OCI-LY7 (cell line): ENCODE measurements around the gene FCGBP. TPM values are rescaled to one million over a fixed set of nuclear protein-coding genes. Genes with fewer than 3 reads are reported as not detected.

Experiments
- BruUV-seq: library from RNA; stranded (reverse); fragments of 400-500 nt; replicated peaks from 2 replicates; lab custom pipeline; 2021; lab: Mats Ljungman, UMichigan
- CTCF ChIA-PET: fragments of 300-600 bp; sonication (Branson Sonifier 250); formaldehyde crosslinking; loops from one replicate; lab custom pipeline; 2022; ENCODE audit warnings: antibody characterized with exemption; ENCODE audit not compliant: unreplicated experiment; lab: Charles Lee
- POLR2A ChIA-PET: fragments of 300-600 bp; sonication (Branson Sonifier 250); formaldehyde crosslinking; loops from one replicate; lab custom pipeline; 2022; ENCODE audit warnings: antibody characterized with exemption; lab: Charles Lee
- DNase-seq: peaks from one replicate; pipeline ENCODE4 v3.0.0-alpha.2; 2015; ENCODE audit warnings: low spot score
- H2AFZ ChIP-seq: fragments of 200-600 bp; sonication (generic), shearing (Covaris generic); 2 replicates; pipeline ENCODE4 v1.6.1; 2014; ENCODE audit warnings: mild to moderate bottlenecking, antibody characterized with exemption, low read length, moderate library complexity
- H3K27ac ChIP-seq: fragments of 200-600 bp; sonication (generic); 2 replicates; pipeline ENCODE4 v1.5.1; 2014; ENCODE audit warnings: mixed run types, low read depth, mild to moderate bottlenecking, moderate library complexity, low read length, inconsistent platforms; ENCODE audit not compliant: poor library complexity, severe bottlenecking
- H3K36me3 ChIP-seq: fragments of 200-600 bp; sonication (generic); 2 replicates; pipeline ENCODE4 v1.6.1; 2014; ENCODE audit warnings: mild to moderate bottlenecking, antibody characterized with exemption, low read length, moderate library complexity, mixed read lengths; ENCODE audit not compliant: insufficient read depth
- H3K4me1 ChIP-seq: fragments of 200-600 bp; sonication (generic); 2 replicates; pipeline ENCODE4 v1.5.1; 2014; ENCODE audit warnings: mild to moderate bottlenecking, low read length; ENCODE audit not compliant: insufficient read depth, poor library complexity, severe bottlenecking
- H3K4me2 ChIP-seq: fragments of 200-600 bp; sonication (generic); 2 replicates; pipeline ENCODE4 v1.6.1; 2014; ENCODE audit warnings: mild to moderate bottlenecking, low read length
- H3K4me3 ChIP-seq: fragments of 200-600 bp; sonication (generic); 2 replicates; pipeline ENCODE4 v1.5.1; 2014; ENCODE audit warnings: mild to moderate bottlenecking, low read depth, low read length; ENCODE audit not compliant: poor library complexity, severe bottlenecking
- H3K79me2 ChIP-seq: fragments of 200-600 bp; sonication (generic); 2 replicates; pipeline ENCODE4 v1.6.1; 2016; ENCODE audit warnings: low read depth, mild to moderate bottlenecking, low read length, moderate library complexity, mixed read lengths; ENCODE audit not compliant: insufficient read depth
- H3K9me2 ChIP-seq: fragments of 200-600 bp; sonication (generic); 2 replicates; pipeline ENCODE4 v1.6.1; 2016; ENCODE audit warnings: mild to moderate bottlenecking, low read length, mixed read lengths; ENCODE audit not compliant: insufficient read depth
- H3K9me3 ChIP-seq: fragments of 200-600 bp; sonication (generic); 2 replicates; pipeline ENCODE4 v1.6.1; 2014; ENCODE audit warnings: mild to moderate bottlenecking, mixed run types, low read length, mixed read lengths
- H4K20me1 ChIP-seq: fragments of 200-600 bp; sonication (generic); 2 replicates; pipeline ENCODE4 v1.6.1; 2014; ENCODE audit warnings: mild to moderate bottlenecking, antibody characterized with exemption, low read length, moderate library complexity, mixed read lengths; ENCODE audit not compliant: insufficient read depth
- EZH2phosphoT487 ChIP-seq: fragments of 200-600 bp; sonication (generic); IDR thresholded peaks from 2 replicates; pipeline ENCODE4 v1.6.1; 2018; ENCODE audit warnings: low read depth, borderline replicate concordance, mild to moderate bottlenecking, mixed run types, antibody characterized with exemption, low read length, moderate library complexity, mixed read lengths
- intact Hi-C: fragments of 100-400 bp; cut with micrococcal nuclease; formaldehyde crosslinking; loops from one replicate; pipeline ENCODE4 v1.10.0; 2022; ENCODE audit not compliant: unreplicated experiment
- total RNA-seq, 2 experiments: library from RNA; depleted of rRNA in 1 of 2; stranded (reverse); fragments of >200 nt in 1 of 2; shearing (Covaris generic) in 1 of 2; gene quantifications; 2 replicates each; pipeline ENCODE4 v1.2.3, GENCODE V29; 2014 to 2022
- TF ChIP-seq, protein P1 (sequence below): fragments of 200-600 bp; sonication (generic); conservative IDR thresholded peaks from 2 replicates; pipeline ENCODE4 v1.5.1; 2014; ENCODE audit warnings: mild to moderate bottlenecking, antibody characterized with exemption, low read length, moderate library complexity, mixed read lengths

The FCGBP gene
- total RNA-seq, 2 experiments from 2014 or later, result 0.41 to 1.7 TPM

GRCh38 chr19:39982883-39983282 is 48.4 kb upstream of the FCGBP start:
- no peak for TF ChIP-seq EZH2phosphoT487
- TF ChIP-seq, protein P1, sequence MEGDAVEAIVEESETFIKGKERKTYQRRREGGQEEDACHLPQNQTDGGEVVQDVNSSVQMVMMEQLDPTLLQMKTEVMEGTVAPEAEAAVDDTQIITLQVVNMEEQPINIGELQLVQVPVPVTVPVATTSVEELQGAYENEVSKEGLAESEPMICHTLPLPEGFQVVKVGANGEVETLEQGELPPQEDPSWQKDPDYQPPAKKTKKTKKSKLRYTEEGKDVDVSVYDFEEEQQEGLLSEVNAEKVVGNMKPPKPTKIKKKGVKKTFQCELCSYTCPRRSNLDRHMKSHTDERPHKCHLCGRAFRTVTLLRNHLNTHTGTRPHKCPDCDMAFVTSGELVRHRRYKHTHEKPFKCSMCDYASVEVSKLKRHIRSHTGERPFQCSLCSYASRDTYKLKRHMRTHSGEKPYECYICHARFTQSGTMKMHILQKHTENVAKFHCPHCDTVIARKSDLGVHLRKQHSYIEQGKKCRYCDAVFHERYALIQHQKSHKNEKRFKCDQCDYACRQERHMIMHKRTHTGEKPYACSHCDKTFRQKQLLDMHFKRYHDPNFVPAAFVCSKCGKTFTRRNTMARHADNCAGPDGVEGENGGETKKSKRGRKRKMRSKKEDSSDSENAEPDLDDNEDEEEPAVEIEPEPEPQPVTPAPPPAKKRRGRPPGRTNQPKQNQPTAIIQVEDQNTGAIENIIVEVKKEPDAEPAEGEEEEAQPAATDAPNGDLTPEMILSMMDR, result no peak
- H3K9me3 ChIP-seq, result peaks cover 52% of the 10 kb centered on the region
- POLR2A ChIA-PET, result no interaction called here
- no peaks in the 10 kb centered on the region for H4K20me1 ChIP-seq
- H3K4me2 ChIP-seq, result no peak overlapping the region
- intact Hi-C loops, result no loop called here
- H2AFZ ChIP-seq, result no peak overlapping the region
- no TSS peak for BruUV-seq
- H3K36me3 ChIP-seq, result peaks cover 70% of the 10 kb centered on the region
- H3K79me2 ChIP-seq, result peaks cover 11% of the 10 kb centered on the region; the same call in 1 of the 2 replicates
- CTCF ChIA-PET, result no interaction called here
- H3K9me2 ChIP-seq, result no peaks in the 10 kb centered on the region
- no peak overlapping the region for H3K27ac ChIP-seq
- no peak for DNase-seq
- no peak overlapping the region for H3K4me3 ChIP-seq
- H3K4me1 ChIP-seq, result no peaks in the 10 kb centered on the region

DNA sequence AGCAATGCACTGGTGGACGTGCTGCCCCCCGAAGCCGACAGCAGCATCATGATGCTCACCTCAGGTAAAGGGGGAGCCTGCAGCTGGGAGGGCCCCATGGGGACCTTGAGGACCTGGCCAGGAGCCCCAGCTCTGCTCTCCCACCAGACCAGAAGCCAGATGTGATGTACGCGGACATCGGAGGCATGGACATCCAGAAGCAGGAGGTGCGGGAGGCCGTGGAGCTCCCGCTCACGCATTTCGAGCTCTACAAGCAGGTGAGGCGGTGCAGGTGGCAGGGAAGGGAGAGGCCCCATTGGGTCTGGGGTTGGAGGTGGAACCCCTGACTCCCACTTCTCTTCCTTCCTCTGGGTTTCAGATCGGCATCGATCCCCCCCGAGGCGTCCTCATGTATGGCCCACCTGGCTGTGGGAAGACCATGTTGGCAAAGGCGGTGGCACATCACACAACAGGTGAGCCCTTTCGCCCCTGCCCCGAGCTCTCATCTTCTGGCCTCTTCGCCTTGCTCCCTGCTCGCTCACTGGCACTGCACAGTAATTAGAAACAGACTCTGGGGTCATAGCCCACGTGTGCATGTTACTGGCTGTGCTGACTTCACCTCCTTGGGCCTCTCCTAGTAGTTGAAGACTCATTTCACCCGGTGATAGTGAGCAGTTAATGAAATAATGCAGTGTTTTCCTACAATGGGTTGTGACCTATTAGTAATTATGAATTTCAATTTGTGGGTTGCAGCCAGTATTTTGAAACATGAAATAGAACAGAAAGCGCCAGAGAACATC is 40.1 kb upstream of the FCGBP start:
- CTCF ChIA-PET, result no interaction called here
- Histone ChIP-seq H3K36me3 (peaks cover 64% of the 10 kb centered on the region), H3K4me2 (no peak overlapping the region), H3K27ac (no peak overlapping the region), H3K4me1 (peaks cover 15% of the 10 kb centered on the region), H3K4me3 (no peak overlapping the region), H4K20me1 (no peaks in the 10 kb centered on the region), H2AFZ (no peak overlapping the region), H3K9me3 (no peaks in the 10 kb centered on the region), H3K9me2 (no peaks in the 10 kb centered on the region), H3K79me2 (peaks cover 15% of the 10 kb centered on the region)
- POLR2A ChIA-PET, result no interaction called here
- no TSS peak for BruUV-seq
- intact Hi-C loops, result loop anchor here (5.0 kb wide), 1 partner anchor 82 kb away; no protein-coding TSS in a partner anchor
- no peak for DNase-seq
- no peak for TF ChIP-seq EZH2phosphoT487
- TF ChIP-seq, protein P1, result no peak
